ENCODE measurements around the gene C4orf51. TPM values are rescaled to one million over a fixed set of nuclear protein-coding genes. Genes with fewer than 3 reads are reported as not detected.

The C4orf51 gene
- total RNA-seq, 1 donor from 2014 or later, result not detected

- H3K27ac ChIP-seq, result no peak overlapping the region
- H3K4me1 ChIP-seq, result no peaks in the 10 kb centered on the region
- ATAC-seq (no peak), DNase-seq (no peak)
- intact Hi-C loops (cut with DNase I), result no loop called here
- H3K9me3 ChIP-seq, result no peaks in the 10 kb centered on the region
- no peak overlapping the region for H3K4me3 ChIP-seq
- H3K36me3 ChIP-seq, result no peaks in the 10 kb centered on the region
- H3K27me3 ChIP-seq (ENCODE audit: low read depth), result no peaks in the 10 kb centered on the region
- no peak for TF ChIP-seq CTCF (IDR thresholded peaks at IDR 0.05)
These were observed 42.6 kb downstream of the C4orf51 start for GRCh38 chr4:145722561-145722960.

GRCh38 chr4:145723336-145723735 lies 43.4 kb downstream of the C4orf51 start:
- ATAC-seq (no peak), DNase-seq (no peak)
- H3K27me3 ChIP-seq (ENCODE audit: low read depth), result no peaks in the 10 kb centered on the region
- H3K4me1 ChIP-seq, result no peaks in the 10 kb centered on the region
- intact Hi-C loops (cut with DNase I), result no loop called here
- H3K9me3 ChIP-seq, result no peaks in the 10 kb centered on the region
- no peak for TF ChIP-seq CTCF (IDR thresholded peaks at IDR 0.05)
- H3K4me3 ChIP-seq, result no peak overlapping the region
- H3K36me3 ChIP-seq, result no peaks in the 10 kb centered on the region
- H3K27ac ChIP-seq, result no peak overlapping the region

GRCh38 chr4:145730026-145730425 lies 50.1 kb downstream of the C4orf51 start:
- no peak for DNase-seq
- intact Hi-C loops (cut with DNase I), result no loop called here
- Histone ChIP-seq H3K4me1 (peaks cover 35% of the 10 kb centered on the region), H3K27ac (no peak overlapping the region), H3K9me3 (no peaks in the 10 kb centered on the region), H3K36me3 (no peaks in the 10 kb centered on the region), H3K4me3 (no peak overlapping the region), H3K27me3 (ENCODE audit: low read depth) (no peaks in the 10 kb centered on the region)
- no peak for ATAC-seq
- no peak for TF ChIP-seq CTCF (IDR thresholded peaks at IDR 0.05)

GRCh38 chr4:145731028-145731427 lies 51.1 kb downstream of the C4orf51 start:
- no peak overlapping the region for H3K4me3 ChIP-seq
- H3K27ac ChIP-seq, result no peak overlapping the region
- no peaks in the 10 kb centered on the region for H3K36me3 ChIP-seq
- ATAC-seq (no peak), DNase-seq (no peak)
- intact Hi-C loops (cut with DNase I), result no loop called here
- no peaks in the 10 kb centered on the region for H3K9me3 ChIP-seq
- H3K27me3 ChIP-seq (ENCODE audit: low read depth), result no peaks in the 10 kb centered on the region
- no peak for TF ChIP-seq CTCF (IDR thresholded peaks at IDR 0.05)
- H3K4me1 ChIP-seq, result peaks cover 45% of the 10 kb centered on the region

- intact Hi-C loops (cut with DNase I), result no loop called here
- Histone ChIP-seq H3K4me1 (peaks cover 57% of the 10 kb centered on the region), H3K4me3 (peak overlapping the region; percentile 61), H3K36me3 (no peaks in the 10 kb centered on the region), H3K9me3 (no peaks in the 10 kb centered on the region), H3K27ac (peak overlapping the region; percentile 90), H3K27me3 (ENCODE audit: low read depth) (no peaks in the 10 kb centered on the region)
- TF ChIP-seq CTCF (IDR thresholded peaks at IDR 0.05), result no peak
- no peak for DNase-seq
- ATAC-seq, result no peak
These were observed 52.3 kb downstream of the C4orf51 start for GRCh38 chr4:145732001-145732815.
